ENCODE results near the gene TTR. TPM values are rescaled to one million over a fixed set of nuclear protein-coding genes. Genes with fewer than 3 reads are reported as not detected.

Gene TTR
- total and polyA plus RNA-seq, 9 of the 15 experiments (the other 6 are each of a cell fraction or from before 2014, with no cell fraction given): 0.17 to 0.53 TPM; not detected in 7

DNA sequence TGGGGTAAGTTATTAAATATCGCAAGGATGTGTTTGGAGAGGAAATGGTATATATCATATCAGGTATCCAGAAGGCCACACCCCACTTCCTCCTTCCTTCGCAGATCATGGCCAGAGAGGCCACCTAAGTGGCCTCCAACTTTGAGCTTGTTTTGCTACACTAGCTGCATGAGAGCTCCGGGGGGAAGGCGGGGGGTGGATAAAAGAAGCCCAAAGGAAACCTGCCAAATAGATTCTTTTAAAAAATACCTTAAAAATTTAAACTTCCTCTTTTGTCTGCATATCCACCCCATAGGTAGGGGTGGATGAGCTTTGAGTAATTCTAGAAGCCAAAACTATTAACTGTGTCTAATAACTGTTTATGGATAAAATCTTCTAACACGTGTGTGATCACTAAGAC, 5.7 kb upstream of the TTR start:
- intact Hi-C loops (cut with micrococcal nuclease) (no loop called here), in situ Hi-C loops (cut with MboI) (no loop called here)
- Histone ChIP-seq H4K20me1 (replicated peaks; ENCODE audit: control insufficient read depth, insufficient read depth, low read length) (no peaks in the 10 kb centered on the region), H3K4me3 (no peak overlapping the region), H3K36me3 (ENCODE audit: control insufficient read depth, insufficient read depth, low read length) (no peaks in the 10 kb centered on the region), H3K27me3 (ENCODE audit: control insufficient read depth in 2 of 2, insufficient read depth in 2 of 2, low read length in 2 of 2) (peaks cover under 1% of the 10 kb centered on the region in 2 experiments; a peak in 2 of 5 replicates), H3K79me2 (ENCODE audit: control insufficient read depth, insufficient read depth, low read length) (no peaks in the 10 kb centered on the region), H3K4me1 (replicated peaks in 1 of 2; ENCODE audit: control insufficient read depth in 2 of 2, insufficient read depth in 2 of 2, low read length in 2 of 2) (no peaks in the 10 kb centered on the region), H3K9me1 (ENCODE audit: control insufficient read depth, insufficient read depth, low read length) (no peaks in the 10 kb centered on the region), H3K9ac (ENCODE audit: insufficient read depth in 1 of 2, low read depth in 2 of 2, low read length in 2 of 2) (no peak overlapping the region), H3K4me2 (ENCODE audit: insufficient read depth, low read length) (no peak overlapping the region), H2AFZ (ENCODE audit: low read depth, low read length) (no peak overlapping the region), H3K9me3 (replicated peaks; ENCODE audit: control insufficient read depth, insufficient read depth, low read depth, low read length) (no peaks in the 10 kb centered on the region), H3K27ac (ENCODE audit: extremely low read depth, low read depth, low read length) (no peak overlapping the region)
- no peak for ATAC-seq
- TF ChIP-seq SPI1 (IDR thresholded peaks at IDR 0.05; ENCODE audit: borderline replicate concordance, low read depth, low read length): peak; percentile 24; the same call in 1 of the 2 replicates
- TF ChIP-seq, protein P1, sequence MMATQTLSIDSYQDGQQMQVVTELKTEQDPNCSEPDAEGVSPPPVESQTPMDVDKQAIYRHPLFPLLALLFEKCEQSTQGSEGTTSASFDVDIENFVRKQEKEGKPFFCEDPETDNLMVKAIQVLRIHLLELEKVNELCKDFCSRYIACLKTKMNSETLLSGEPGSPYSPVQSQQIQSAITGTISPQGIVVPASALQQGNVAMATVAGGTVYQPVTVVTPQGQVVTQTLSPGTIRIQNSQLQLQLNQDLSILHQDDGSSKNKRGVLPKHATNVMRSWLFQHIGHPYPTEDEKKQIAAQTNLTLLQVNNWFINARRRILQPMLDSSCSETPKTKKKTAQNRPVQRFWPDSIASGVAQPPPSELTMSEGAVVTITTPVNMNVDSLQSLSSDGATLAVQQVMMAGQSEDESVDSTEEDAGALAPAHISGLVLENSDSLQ (IDR thresholded peaks at IDR 0.05): no peak
- BruUV-seq (replicated peaks): no TSS peak
- WGBS (ENCODE audit: insufficient coverage, low coverage, missing lambda C conversion rate): 14% methylated on average over 5 of the region's 5 CpGs
- ChIA-PET CTCF (ENCODE audit: low intra/inter-chr PET ratio) (no interaction called here), POLR2A (no interaction called here)
- no peak for DNase-seq (ENCODE audit: extremely low read depth in 1 of 4, low spot score in 3 of 4)
- FAIRE-seq: no peak

DNA sequence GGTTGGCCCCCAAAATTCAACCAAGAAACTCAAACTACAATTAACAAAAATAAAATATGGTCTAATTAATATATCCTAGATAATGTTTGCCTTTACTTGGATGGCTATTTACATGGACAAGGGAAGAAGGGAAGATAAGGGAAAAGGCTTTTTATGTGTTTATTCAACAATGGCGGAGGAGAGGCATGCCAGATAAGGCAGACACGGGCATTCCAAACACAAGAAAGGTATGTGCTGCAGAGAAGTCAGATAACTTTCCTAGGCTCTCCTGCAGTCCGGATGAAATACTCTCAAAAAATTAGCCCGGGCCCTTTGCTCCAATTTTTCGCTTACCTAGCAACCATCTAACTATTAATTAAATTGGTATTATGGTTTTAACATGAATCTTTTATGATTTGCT, 5.1 kb upstream of the TTR start:
- no peak for DNase-seq (ENCODE audit: extremely low read depth in 1 of 4, low spot score in 3 of 4)
- no peak for FAIRE-seq
- no peak overlapping the region for H3K4me2 ChIP-seq (ENCODE audit: insufficient read depth, low read length)
- no peak for ATAC-seq
- WGBS (ENCODE audit: insufficient coverage, low coverage, missing lambda C conversion rate): 0% methylated on average over 5 of the region's 5 CpGs
- no peaks in the 10 kb centered on the region for H3K9me3 ChIP-seq (replicated peaks; ENCODE audit: control insufficient read depth, insufficient read depth, low read depth, low read length)
- ChIA-PET CTCF (ENCODE audit: low intra/inter-chr PET ratio) (no interaction called here), POLR2A (interaction anchor here (0.9 kb wide), 1 partner anchor 13 kb away, joined by 3 read pairs; no protein-coding TSS in a partner anchor)
- H3K27ac ChIP-seq (ENCODE audit: extremely low read depth, low read depth, low read length): no peak overlapping the region
- BruUV-seq (replicated peaks): no TSS peak
- H3K9me1 ChIP-seq (ENCODE audit: control insufficient read depth, insufficient read depth, low read length): no peaks in the 10 kb centered on the region
- H4K20me1 ChIP-seq (replicated peaks; ENCODE audit: control insufficient read depth, insufficient read depth, low read length): no peaks in the 10 kb centered on the region
- H3K27me3 ChIP-seq (ENCODE audit: control insufficient read depth in 2 of 2, insufficient read depth in 2 of 2, low read length in 2 of 2): no peaks in the 10 kb centered on the region
- no peaks in the 10 kb centered on the region for H3K36me3 ChIP-seq (ENCODE audit: control insufficient read depth, insufficient read depth, low read length)
- H2AFZ ChIP-seq (ENCODE audit: low read depth, low read length): no peak overlapping the region
- in situ Hi-C loops (cut with MboI) (no loop called here), intact Hi-C loops (cut with micrococcal nuclease) (no loop called here)
- H3K79me2 ChIP-seq (ENCODE audit: control insufficient read depth, insufficient read depth, low read length): no peaks in the 10 kb centered on the region
- no peak overlapping the region for H3K9ac ChIP-seq (ENCODE audit: insufficient read depth in 1 of 2, low read depth in 2 of 2, low read length in 2 of 2)
- H3K4me1 ChIP-seq (replicated peaks in 1 of 2; ENCODE audit: control insufficient read depth in 2 of 2, insufficient read depth in 2 of 2, low read length in 2 of 2): no peaks in the 10 kb centered on the region
- H3K4me3 ChIP-seq: no peak overlapping the region
- TF ChIP-seq, protein P2, sequence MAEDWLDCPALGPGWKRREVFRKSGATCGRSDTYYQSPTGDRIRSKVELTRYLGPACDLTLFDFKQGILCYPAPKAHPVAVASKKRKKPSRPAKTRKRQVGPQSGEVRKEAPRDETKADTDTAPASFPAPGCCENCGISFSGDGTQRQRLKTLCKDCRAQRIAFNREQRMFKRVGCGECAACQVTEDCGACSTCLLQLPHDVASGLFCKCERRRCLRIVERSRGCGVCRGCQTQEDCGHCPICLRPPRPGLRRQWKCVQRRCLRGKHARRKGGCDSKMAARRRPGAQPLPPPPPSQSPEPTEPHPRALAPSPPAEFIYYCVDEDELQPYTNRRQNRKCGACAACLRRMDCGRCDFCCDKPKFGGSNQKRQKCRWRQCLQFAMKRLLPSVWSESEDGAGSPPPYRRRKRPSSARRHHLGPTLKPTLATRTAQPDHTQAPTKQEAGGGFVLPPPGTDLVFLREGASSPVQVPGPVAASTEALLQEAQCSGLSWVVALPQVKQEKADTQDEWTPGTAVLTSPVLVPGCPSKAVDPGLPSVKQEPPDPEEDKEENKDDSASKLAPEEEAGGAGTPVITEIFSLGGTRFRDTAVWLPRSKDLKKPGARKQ (CRISPR knock-in tag; IDR thresholded peaks at IDR 0.05): no peak
- no peak for TF ChIP-seq PHB (CRISPR knock-in tag; IDR thresholded peaks at IDR 0.05)
- TF ChIP-seq, protein P3, sequence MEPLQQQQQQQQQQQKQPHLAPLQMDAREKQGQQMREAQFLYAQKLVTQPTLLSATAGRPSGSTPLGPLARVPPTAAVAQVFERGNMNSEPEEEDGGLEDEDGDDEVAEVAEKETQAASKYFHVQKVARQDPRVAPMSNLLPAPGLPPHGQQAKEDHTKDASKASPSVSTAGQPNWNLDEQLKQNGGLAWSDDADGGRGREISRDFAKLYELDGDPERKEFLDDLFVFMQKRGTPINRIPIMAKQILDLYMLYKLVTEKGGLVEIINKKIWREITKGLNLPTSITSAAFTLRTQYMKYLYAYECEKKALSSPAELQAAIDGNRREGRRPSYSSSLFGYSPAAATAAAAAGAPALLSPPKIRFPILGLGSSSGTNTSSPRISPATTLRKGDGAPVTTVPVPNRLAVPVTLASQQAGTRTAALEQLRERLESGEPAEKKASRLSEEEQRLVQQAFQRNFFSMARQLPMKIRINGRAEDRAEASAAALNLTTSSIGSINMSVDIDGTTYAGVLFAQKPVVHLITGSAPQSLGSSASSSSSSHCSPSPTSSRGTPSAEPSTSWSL (CRISPR knock-in tag; IDR thresholded peaks at IDR 0.05; ENCODE audit: borderline replicate concordance): no peak
- no peak for TF ChIP-seq ZNF311 (CRISPR knock-in tag; IDR thresholded peaks at IDR 0.05)
- TF ChIP-seq CEBPG (CRISPR knock-in tag; IDR thresholded peaks at IDR 0.05): no peak
- no peak for TF ChIP-seq CEBPG (tag; conservative IDR thresholded peaks at IDR 0.05 in 1 of 2, IDR thresholded peaks at IDR 0.05 in 1 of 2)
- no peak for TF ChIP-seq RBM39 (optimal IDR thresholded peaks at IDR 0.05; ENCODE audit: low read depth, low read length)
- TF ChIP-seq PHF21A (IDR thresholded peaks at IDR 0.05; ENCODE audit: borderline replicate concordance, low read depth): no peak
- TF ChIP-seq ZKSCAN8 (CRISPR knock-in tag; IDR thresholded peaks at IDR 0.05): no peak
- TF ChIP-seq ZNF644 (tag; IDR thresholded peaks at IDR 0.05; ENCODE audit: low read depth): no peak
- no peak for TF ChIP-seq CBX2 (IDR thresholded peaks at IDR 0.05; ENCODE audit: insufficient read depth, low read length, poor library complexity, severe bottlenecking)
